Inferior parietal cortex (tissue), 1 donor: ENCODE results near the gene SRSF3.
"Not testable (repeated sequence)": the region's sequence is repeated elsewhere in the genome, so short reads cannot be mapped to it uniquely, and the experiment has no call there.

Experiments
- DNase-seq: peaks from one replicate; pipeline ENCODE4 v3.0.0-alpha.2; 2016; ENCODE audit errors: extremely low spot score

Gene SRSF3

DNA sequence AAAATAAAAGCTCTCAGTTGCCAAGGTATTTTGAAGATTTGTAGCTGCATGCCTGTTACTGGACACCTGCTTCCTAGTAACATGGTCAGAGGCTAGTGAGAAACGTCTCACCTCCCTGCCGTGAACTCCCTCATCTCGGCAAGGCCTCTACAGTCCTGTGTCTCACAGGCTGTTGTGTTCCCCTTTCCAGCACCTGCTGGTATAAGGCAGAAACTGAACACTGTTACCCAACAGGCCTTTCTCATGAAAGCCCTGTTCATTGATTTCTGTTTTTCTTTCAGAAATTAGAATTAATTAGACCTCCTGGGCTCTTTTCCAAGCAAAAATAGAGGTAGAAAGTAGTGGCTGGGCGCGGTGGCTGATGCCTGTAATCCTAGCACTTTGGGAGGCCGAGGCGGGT is 17.6 kb upstream of the SRSF3 start:
- DNase-seq = no peak

DNA sequence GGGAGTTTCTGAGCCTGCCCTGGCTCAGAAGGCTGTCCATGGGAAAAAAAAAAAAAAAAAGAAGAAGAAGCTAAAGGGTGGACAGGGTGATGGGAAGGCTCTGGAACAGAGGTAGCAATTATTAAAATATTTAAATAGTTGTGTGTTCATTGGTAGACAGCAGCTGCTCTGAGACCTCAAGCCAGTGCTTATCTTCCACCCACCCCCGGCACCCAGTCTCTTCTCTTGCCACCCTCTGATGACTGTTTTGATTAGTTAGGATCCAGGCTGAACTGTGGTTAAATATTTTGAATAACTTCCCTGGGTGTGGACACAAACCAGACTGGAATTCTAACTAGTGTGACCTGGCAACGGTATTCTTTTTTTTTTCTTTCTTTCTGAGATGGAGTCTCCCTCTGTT is 16.9 kb upstream of the SRSF3 start:
- DNase-seq = no peak

DNA sequence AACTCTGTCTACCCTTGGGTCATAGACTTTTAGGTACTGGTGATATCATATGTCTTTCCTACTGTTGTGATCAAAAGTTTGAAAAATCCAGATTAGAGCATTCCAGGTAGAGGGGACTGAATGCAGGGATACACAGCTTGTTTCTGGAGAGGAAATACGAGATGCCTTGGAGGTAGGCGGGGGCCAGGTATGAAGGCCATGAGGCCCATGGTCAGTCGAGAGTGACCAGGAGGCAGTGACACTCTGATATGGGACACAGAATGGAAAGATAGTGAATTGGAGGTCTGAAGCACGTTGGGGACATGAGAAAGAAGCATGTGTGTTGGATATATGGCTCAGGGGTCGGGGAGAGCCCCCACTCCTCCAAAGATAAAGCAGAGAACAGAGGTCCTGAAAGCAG is 16.1 kb upstream of the SRSF3 start:
- DNase-seq = no peak

DNA sequence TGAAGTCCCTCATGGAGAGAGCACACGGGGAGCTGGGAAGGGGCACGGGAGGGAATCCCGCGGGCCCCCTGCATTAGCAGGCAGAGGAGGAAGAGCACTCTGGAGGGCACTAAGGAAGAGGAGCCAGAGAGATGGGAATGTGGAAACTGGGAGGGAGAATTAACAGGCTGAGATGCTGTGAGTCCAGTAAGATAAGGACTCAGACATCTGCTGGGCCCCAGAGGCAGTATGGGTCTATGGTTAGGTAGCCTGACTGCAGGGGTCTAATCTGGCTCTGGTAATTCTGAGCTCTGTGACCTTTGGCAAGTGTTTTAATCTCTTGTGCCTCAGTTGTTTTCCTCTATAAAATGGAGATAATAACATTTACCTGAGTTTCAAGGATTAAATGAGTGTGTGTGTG is 15.7 kb upstream of the SRSF3 start:
- DNase-seq = no peak

DNA sequence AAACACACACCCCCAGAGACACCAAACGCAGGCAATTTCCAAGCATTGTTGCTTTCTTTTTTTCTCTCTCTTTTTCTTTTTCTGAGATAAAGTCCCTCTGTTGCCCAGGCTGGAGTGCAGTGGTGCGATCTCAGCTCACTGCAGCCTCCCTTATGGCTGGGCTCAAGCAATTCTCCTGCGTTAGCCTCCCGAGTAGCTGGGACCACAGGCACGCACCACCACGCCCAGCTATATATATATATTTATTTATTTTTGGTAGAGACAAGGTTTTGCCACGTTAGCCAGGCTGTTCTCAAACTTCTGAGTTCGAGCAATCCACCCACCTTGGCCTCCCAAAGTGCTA is 14.0 kb upstream of the SRSF3 start:
- no peak for DNase-seq

- no peak for DNase-seq
These were observed 12.4 kb upstream of the SRSF3 start for GRCh38 chr6:36581716-36582115.

DNA sequence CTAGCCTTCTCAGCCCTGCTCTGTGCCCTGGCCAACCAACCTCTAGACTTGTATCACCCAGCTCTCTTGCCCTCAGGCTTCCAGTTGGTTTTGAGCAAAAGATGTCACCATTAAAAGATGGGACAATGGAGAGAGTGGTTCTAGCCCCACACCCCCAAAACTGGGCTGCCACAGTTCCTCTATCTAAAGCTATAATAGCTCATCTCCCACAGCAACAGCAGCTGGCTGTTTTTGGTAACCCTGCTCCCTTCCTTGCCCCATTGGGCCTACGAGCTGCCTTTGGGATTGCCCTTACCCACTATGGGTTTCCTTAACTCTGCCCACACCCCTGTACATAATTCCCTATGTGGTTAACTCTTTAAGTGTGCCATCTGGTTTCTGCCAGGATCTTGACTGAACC is 7.6 kb upstream of the SRSF3 start:
- no peak for DNase-seq

GRCh38 chr6:36589025-36589400 is 5.1 kb upstream of the SRSF3 start:
- DNase-seq = not testable (repeated sequence)

DNA sequence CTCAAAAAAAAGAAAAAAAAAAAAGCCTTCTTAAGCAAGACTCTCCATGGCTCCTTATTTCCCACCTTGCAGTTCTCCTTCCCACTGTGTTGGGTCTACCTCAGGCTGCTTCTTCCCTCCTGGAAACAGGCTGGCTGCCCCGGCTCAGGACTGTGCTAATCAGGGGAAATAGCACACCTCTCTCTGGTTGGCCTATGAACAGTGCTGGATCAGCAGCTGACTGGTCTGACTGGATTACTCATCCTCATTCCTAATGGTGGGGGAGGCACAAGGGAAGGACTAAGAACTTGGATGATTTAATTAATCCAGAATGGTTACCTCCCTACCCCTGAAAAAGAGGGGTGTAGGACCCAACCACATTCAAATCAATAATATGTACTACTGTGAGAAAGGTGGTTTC is 3.9 kb upstream of the SRSF3 start:
- DNase-seq = no peak

GRCh38 chr6:36592221-36592655 is 1.9 kb upstream of the SRSF3 start:
- DNase-seq = no peak

GRCh38 chr6:36593569-36594028 is 563 bp upstream of the SRSF3 start:
- no peak for DNase-seq

DNA sequence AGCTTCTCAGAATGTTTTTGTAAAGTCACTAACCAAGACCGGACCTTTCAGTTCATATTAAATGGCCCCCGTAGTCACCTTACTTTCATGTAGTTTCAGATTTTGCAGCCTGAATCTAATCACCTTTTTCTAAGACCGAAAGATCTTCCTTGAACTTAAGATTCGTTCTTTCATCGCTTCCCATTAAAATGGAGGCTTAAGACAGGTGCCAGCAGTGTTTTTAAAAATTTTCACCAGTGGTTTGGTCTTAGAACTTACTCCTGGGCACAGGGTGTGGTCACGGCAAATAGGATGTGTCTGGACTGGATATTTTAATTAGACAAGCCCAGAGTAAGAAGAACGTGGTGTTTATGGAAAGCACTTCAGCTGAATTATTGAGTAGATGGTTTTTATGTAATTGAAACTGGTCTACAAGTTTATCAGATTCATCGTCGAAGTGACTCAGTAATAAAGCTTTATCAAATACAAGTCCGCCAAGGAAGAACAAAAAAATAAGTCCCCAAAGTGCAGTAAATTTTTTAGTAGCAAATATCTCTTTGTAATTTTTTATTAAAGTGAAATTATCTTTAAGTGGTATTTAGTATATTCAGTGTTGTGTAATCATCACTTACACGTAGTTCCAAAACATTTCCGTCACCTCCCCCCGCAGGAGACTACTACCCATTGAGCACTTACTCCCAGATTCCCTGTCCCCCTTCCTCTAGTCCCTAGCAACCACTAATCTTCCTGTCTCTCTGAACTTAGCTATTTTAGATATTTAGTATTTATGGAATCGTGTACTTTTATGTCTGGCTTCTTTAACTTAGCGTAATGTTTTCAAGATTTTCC is 868 bp downstream of the SRSF3 start:
- DNase-seq = peak; percentile 56

DNA sequence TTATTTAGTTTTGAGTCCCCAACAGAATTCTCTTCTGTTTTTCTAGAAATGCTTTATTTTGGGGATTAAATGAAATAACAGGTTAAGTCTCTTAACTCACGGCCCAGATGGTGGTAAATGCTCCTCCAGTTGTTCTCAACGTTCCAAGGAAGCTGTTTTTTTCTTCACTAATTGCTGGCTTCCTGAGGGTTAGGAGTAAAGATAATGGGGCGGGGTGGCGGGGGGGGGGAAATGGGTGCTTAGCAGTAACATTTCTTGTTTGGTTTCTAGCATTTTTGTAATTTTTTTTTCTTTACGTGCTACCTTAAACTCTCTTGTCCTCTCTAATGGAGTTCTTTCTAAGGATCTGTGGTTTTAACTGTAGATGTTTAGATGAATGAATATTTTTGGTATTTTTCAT is 2.2 kb downstream of the SRSF3 start:
- no peak for DNase-seq

DNA sequence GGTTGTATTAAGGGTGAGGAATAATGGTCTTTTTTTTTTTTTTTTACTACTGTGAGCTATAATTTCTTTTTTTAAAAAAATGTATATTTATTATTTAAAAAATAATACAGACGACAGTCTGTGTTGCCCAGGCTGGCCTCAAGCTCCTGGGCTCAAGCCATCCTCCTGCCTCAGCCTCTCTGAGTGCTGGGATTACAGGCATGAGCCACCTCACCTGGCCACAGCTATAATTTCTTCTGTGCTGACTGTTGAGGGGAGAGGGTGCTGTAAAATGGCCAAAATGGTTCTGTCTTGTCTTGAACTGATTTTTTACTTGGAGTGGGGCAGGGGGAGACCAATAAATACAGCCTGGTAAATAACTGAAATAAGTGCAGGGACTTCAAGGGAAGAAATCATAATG is 3.6 kb downstream of the SRSF3 start:
- no peak for DNase-seq

DNA sequence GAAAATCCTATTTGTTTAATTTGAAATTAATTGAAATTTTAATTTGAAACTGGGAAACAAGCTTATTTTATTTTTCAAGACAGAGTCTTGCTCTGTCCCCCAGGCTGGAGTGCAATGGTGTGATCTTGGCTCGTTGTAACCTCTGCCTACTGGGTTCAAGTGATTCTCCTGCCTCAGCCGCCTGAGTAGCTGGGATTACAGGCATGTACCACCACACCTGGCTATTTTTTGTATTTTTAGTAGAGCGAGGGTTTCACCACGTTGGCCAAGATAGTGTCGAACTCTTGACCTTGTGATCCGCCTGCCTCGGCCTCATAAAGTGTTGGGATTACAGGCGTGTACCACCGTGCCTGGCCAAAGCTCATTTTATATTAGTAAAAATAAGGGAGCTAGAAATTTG is 4.2 kb downstream of the SRSF3 start:
- no peak for DNase-seq

DNA sequence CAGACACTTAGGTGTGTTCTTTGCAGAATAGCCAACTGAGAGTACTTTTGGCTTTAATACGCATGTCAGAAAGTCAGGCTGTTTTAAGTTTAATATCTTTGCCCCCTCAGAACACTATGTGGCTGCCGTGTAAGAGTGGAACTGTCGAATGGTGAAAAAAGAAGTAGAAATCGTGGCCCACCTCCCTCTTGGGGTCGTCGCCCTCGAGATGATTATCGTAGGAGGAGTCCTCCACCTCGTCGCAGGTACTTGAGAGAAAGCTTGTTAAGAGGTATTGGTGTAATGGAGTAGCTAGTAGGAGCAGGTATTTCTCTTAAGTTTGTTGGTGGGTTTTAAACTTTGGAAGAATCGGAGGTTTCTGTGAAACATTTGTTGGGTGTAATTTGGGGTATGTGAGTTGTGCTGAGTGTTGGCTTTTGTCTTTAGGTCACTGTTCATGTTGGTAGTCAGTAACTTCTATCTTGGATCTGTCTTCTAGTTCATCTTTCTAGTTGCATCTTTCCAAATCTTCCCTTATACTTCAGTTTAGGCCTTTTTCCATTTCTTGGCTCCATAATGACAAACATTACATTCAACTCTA is 4.7 kb downstream of the SRSF3 start:
- DNase-seq = no peak

- DNase-seq = no peak
These were observed 5.6 kb downstream of the SRSF3 start for GRCh38 chr6:36599791-36600209.

DNA sequence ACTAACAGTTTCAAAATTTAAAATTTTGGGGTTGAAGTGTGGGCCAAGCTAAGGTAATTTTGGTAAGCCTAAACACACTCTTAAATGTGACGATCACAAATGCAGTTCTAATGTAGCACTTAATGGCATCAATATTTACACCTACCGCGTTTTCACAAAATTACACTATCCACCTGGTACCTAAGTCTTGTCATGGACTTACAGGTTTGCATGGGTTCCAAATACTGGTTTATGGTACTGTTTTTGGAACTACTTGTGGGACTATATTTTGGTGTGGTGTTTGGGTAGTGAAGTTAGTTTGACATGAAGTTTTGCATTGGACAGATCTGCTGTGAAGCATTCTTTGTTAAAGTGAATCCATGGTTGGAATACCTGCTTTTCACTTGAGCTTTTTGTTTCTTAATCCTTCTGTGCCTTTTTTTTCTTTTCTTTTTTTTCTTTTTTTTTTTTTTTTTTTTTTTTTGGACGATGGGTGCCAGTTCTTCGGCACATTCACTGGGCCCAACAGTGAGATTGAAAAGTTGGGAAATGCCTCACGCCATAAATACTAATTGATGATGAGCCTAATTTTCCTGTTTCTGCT is 6.5 kb downstream of the SRSF3 start:
- DNase-seq = no peak

- DNase-seq = not testable (repeated sequence)
These were observed 7.7 kb downstream of the SRSF3 start for GRCh38 chr6:36601818-36602217.

DNA sequence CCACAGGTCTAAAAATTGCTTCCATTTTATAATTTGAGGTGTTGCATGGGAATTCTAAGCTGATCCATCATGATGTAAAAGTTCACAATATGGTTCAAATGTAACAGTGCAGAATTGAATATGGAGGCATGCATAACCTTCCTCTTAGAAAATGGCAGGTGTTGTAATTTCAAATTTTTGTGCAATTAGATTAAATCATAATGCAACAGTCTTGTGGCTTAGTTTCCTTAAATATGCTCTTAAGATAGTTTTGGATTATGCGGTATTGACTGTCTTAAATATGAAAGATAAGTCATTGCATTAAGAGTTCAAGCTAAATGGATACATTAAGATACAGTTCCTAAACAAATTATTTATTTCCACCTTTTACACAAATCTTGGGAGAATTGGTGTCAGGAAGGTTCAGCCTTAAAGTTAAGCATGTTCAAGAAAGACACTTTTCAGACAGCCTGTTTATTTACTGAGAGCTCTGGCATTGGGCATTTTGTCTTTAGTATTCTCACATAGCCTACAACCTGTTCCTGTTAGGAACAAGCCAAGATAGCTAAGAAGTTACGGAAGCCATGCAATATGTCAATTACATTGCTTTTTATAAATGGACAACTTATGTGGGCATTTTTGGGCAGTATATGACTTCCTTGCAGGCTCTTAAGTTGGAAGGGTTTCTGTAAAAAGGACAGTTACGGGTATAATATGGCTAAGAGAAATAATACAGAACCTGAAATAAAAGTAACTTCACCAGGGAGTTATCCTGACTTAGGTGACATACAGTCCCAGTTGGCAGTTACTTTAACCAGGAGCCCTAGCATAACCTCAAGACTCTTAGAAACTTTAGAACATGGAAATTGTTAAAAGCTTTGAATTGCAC is 9.3 kb downstream of the SRSF3 start:
- no peak for DNase-seq

DNA sequence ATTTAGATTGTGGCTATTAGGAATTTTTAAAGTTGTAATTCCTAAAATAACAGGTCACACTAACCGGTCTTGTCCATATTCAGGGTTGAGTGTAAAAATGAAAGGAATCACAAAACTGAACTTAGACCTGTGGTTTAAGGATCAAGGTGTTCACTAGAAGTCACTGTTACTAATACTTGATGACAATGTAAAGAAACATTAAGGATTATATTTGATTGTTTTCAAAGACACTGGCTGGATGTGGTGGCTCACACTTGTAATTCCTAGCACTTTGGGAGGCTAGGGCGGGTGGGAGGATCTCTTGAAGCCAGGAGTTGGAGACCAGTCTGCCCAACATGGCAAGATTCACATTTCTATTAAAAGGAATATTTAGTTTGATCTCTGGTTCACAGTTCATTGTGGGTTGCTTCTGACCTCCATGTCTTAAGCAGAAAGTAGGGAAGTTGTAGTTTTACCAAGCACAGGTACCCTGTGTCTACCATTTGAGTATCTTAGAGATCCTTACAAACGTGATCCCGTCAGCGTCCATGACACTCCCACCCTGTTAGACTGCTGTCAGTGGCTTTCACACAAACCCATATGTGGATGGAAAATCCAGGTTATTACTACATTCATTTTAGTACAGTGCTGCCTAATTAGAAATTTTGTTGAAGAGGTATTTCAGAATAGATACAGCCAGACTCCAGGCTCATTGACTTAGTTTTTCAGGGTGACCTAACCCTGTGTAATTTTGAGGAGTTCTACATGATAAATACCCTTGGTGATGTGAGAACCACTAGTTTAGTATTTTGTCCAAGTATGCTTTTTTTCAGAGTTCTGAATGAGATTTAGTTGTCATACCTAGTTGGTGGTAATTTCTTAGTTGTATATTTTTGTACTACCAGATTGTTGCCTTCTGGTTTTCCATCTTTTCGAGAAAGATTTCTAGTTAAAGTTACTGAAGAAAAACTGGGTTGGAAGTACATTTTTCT is 10.2 kb downstream of the SRSF3 start:
- no peak for DNase-seq
